IPS DF 6.9 (cell line): ENCODE results near the gene RMDN3.

Experiments used
- DNase-seq: peaks from one replicate; pipeline ENCODE4 v3.0.0-alpha.2; 2013; ENCODE audit warnings: low read depth, low spot score
- H3K27ac ChIP-seq: one replicate; pipeline ENCODE4 v1.5.1; 2013; ENCODE audit warnings: low read length, control low read depth
- H3K27me3 ChIP-seq: 2 replicates; pipeline ENCODE4 v1.6.1; 2013; ENCODE audit warnings: mild to moderate bottlenecking, low read length; ENCODE audit not compliant: control insufficient read depth, insufficient read depth
- H3K36me3 ChIP-seq: 2 replicates; pipeline ENCODE4 v1.6.1; 2013; ENCODE audit warnings: low read length; ENCODE audit not compliant: control insufficient read depth, insufficient read depth
- H3K4me1 ChIP-seq: 2 replicates; pipeline ENCODE4 v1.6.1; 2013; ENCODE audit warnings: low read length; ENCODE audit not compliant: control insufficient read depth, insufficient read depth
- H3K4me3 ChIP-seq: 2 replicates; pipeline ENCODE4 v1.5.1; 2013; ENCODE audit warnings: mild to moderate bottlenecking, low read length
- H3K9me3 ChIP-seq: 2 replicates; pipeline ENCODE4 v1.6.1; 2013; ENCODE audit warnings: low read length, inconsistent platforms; ENCODE audit not compliant: control insufficient read depth, insufficient read depth
- WGBS: extraction: QIAGEN DNeasy Blood & Tissue Kit; methylation state at CpG from one replicate; pipeline ENCODE4 v1.1.7; 2013; ENCODE audit warnings: mixed read lengths, missing lambda C conversion rate; ENCODE audit not compliant: insufficient read length, insufficient coverage; 5-methylcytosine and 5-hydroxymethylcytosine counted together

RMDN3 gene

DNA sequence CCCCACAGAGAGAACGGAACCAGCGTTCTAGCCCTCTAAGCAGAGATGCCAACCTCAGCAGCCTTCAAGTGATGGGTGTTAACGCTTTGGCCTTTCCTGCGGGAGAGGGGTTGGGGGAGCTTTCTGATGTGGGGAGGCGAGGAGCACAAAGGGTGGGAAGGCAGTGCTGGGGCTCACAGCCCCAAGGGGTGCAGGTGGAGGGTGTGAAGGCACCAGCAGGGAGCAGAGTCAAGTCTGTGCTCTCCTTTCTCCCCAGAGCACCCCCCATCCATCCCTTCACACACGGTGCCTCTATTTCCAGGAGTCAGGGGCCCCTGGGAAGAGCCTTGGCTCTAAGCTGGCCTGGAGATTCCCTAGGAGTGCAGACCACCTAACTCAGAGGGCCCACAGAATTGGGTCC lies 18.8 kb upstream of the RMDN3 start:
- H3K36me3 ChIP-seq: peaks cover 10% of the 10 kb centered on the region; the same call in 1 of the 2 replicates

DNA sequence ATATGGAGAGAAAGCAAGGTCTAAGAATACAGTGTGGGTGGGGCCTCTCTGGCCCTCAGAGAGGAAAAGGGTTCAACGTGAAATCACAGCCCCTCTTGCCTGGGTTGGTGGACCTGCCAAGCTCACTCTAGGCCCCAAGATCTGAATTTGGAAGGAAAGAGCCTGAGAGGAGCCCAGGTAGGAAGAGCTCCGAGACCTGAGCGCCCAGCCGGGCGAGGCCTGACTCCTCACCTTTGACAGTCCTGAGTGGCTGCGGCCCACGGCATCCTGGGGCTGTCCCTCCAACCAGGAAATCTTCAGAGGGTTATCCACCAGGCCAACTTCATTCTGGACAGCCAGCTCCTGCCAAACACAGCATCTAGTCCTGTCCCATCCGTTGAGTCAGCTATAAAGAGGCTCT lies 18.4 kb upstream of the RMDN3 start:
- Histone ChIP-seq H3K36me3 (peaks cover 10% of the 10 kb centered on the region; the same call in 1 of the 2 replicates), H3K9me3 (no peaks in the 10 kb centered on the region), H3K4me1 (no peaks in the 10 kb centered on the region), H3K27ac (no peak overlapping the region), H3K4me3 (no peak overlapping the region), H3K27me3 (no peaks in the 10 kb centered on the region)
- no CpG with 5 or more reads among the region's 8 CpGs for WGBS
- no peak for DNase-seq

More for the DNA sequence above, 18.8 kb upstream of the RMDN3 start:
- DNase-seq: no peak
- no peaks in the 10 kb centered on the region for H3K9me3 ChIP-seq
- WGBS: no CpG with 5 or more reads among the region's 6 CpGs
- no peak overlapping the region for H3K4me3 ChIP-seq
- no peak overlapping the region for H3K27ac ChIP-seq
- no peaks in the 10 kb centered on the region for H3K4me1 ChIP-seq
- no peaks in the 10 kb centered on the region for H3K27me3 ChIP-seq

DNA sequence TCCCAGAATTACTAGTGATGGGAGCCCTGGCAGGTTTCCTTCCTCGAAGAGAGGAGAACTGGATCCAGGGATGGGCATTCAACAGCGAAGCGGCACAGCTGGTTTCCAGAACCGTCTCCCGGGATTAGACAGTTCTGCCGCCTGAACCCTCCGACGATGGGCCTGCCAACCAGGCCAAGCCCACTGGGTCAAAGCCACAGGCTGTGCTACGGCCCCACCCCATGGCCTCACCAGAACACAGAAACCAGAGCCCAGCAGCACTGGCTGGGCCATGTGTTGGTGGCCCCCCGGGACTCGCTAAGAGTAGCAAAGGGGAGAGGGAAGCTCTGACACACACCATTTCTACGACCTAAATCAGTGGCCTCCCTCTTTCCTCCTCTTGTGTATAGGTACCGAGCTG lies 17.0 kb upstream of the RMDN3 start:
- DNase-seq: no peak
- H3K27ac ChIP-seq: no peak overlapping the region
- no peak overlapping the region for H3K4me3 ChIP-seq
- H3K36me3 ChIP-seq: peaks cover 10% of the 10 kb centered on the region; the same call in 1 of the 2 replicates
- peaks cover 1% of the 10 kb centered on the region; the same call in 1 of the 2 replicates for H3K4me1 ChIP-seq
- no CpG with 5 or more reads among the region's 13 CpGs for WGBS
- H3K27me3 ChIP-seq: no peaks in the 10 kb centered on the region
- H3K9me3 ChIP-seq: no peaks in the 10 kb centered on the region

DNA sequence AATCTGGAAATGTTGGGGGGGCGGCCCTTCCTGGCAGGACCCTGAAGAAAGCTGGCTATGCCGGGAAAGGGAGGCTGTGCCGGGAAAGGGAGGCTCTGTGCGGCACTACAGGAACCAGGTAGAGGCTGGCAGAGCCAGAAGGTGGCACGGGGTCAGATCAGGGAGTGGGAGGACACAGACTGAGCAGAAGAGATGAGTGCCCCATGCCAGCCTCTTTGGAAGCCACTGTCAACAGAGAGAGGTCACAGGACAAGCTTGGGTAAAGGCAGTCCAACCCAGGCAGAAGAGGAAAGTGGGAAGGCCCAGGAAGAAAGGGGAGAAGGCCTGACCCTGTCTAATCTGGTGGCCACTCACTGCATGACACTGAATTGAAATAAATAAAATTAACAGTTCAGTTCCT lies 16.2 kb upstream of the RMDN3 start:
- no peak for DNase-seq
- H3K9me3 ChIP-seq: no peaks in the 10 kb centered on the region
- no peak overlapping the region for H3K4me3 ChIP-seq
- H3K4me1 ChIP-seq: peaks cover 3% of the 10 kb centered on the region; the same call in 1 of the 2 replicates
- no peaks in the 10 kb centered on the region for H3K27me3 ChIP-seq
- 0 out of 2 replicates have a peak, but pooled peaks cover 6% of the 10 kb centered on the region for H3K36me3 ChIP-seq
- H3K27ac ChIP-seq: no peak overlapping the region
- WGBS: no CpG with 5 or more reads among the region's 5 CpGs

DNA sequence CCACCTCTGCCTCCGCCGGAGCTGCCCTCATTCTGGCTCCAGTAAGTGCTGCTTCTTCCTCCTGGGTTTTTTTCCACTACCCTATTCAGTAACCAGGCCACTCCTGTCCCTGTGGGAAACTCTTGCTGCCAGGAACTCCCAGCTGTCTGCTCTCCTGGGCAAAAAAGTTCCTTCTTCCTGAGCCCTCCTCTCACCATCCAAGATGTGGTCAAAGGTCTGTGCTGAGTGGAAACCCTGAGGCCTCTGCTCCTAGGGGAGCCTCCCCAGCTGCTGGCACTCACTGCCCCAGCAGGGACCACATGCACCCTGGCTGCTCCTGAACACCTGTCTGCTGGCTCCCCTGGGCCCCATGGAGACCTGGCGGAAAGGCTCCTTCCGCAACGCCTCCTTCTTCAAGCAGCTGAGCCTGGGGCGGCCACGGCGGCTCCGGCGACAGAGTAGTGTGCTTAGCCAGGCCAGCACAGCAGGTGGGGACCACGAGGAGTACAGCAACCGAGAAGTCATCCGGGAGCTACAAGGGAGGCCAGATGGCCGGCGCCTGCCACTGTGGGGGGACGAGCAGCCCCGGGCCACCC lies 15.2 kb upstream of the RMDN3 start:
- WGBS: no CpG with 5 or more reads among the region's 17 CpGs
- no peak overlapping the region for H3K27ac ChIP-seq

DNA sequence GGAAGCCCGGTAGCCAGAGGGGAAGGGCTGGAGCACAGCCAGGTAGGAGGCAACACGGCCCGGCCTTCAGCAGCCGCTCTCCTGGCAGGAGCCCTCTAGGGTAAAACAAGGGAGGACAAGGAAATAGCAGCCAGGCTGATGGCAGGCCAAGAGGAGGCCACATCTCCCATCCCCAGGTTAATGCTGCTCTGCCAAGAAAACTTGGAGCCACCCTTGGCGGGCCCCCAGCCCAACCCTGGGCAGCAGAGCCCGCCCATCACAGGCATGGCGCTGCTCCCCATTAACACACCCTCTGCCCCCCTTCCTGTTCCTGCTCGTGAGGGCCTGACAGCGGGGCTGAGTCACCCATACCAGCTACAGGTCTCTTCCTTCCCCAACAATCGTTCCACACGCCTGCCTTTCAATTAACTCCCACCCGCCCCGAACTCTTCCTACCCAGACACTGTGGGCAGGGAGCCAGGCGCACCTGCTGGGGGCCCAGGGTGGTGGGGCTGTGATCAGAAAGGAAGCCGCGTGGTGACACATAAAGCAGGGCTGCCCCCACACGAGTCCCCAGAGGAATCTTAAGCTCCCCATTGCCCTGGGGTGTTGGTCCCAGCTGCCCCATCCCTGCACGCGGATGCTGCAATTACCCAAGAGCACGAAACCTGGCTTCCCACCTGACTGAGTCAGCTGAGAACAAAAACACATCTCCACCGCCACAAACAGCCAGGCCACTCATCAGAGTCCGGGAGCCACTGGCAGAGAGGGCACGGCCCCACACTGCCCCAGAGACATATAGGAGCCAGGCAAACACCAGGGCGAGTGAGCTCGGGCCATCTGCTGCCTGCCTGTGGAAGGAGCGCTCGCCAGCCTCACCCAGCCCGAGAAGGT lies 14.5 kb upstream of the RMDN3 start, which contains the start of gene C15orf62:
C15orf62 (plus strand) TSS at position 707 of the 873 bp plus-strand sequence. CDS start 516 bp downstream, outside the sequence.
- WGBS: 100% methylated on average over 4 of the region's 28 CpGs
- H3K27ac ChIP-seq: no peak within 1 kb of the TSS
- H3K4me1 ChIP-seq: peaks cover 12% of the 10 kb centered on the region
- H3K9me3 ChIP-seq: no peaks in the 10 kb centered on the region
- no peak within 1 kb of the TSS for H3K4me3 ChIP-seq
- H3K27me3 ChIP-seq: no peaks in the 10 kb centered on the region
- no peaks in the 10 kb centered on the region for H3K36me3 ChIP-seq
- no peak for DNase-seq

More for the DNA sequence above, 15.2 kb upstream of the RMDN3 start:
- no peak for DNase-seq
- no peak overlapping the region for H3K4me3 ChIP-seq
- H3K36me3 ChIP-seq: no peaks in the 10 kb centered on the region
- no peaks in the 10 kb centered on the region for H3K9me3 ChIP-seq
- H3K4me1 ChIP-seq: peaks cover 10% of the 10 kb centered on the region
- no peaks in the 10 kb centered on the region for H3K27me3 ChIP-seq

DNA sequence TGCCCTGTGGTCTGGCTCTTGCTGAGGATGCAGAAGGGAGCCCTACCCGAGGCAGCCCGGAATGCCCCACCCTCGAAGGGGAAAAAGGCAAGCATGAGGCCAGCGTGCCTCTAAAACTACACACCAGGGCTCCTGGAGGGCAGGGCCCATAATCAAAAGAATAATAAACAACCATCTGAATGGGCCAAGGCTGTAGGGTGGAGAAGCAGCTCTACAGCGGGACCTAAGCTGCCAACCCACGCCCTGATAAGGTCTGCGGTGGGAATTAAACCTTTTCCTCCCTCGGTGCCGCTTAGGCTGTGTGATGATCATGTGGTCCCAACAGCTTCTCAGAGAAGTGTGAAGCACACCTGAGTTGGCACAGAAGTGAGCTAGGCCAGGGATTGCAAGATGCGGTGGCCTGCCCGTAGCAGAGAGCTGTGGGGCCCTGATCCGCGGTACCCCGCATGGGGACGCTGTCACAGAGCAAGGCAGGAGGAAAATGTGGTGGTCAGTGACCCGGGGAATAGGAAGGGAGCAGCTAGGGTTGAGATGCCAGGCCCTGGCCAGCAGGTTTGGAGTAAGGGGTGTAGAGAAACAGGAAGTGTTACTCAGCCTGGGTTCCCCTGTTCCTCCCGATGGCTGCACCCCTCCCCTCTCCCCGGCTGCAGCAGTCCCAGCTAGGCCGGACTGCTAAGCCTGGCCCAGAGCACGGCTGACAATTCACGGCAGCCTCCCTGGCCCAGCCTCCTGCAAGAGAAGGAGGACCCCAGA lies 13.6 kb upstream of the RMDN3 start:
- no peak overlapping the region for H3K27ac ChIP-seq
- no peaks in the 10 kb centered on the region for H3K9me3 ChIP-seq
- H3K27me3 ChIP-seq: no peaks in the 10 kb centered on the region
- peaks cover 12% of the 10 kb centered on the region for H3K4me1 ChIP-seq
- H3K4me3 ChIP-seq: no peak overlapping the region
- no peaks in the 10 kb centered on the region for H3K36me3 ChIP-seq
- no CpG with 5 or more reads among the region's 21 CpGs for WGBS
- no peak for DNase-seq

DNA sequence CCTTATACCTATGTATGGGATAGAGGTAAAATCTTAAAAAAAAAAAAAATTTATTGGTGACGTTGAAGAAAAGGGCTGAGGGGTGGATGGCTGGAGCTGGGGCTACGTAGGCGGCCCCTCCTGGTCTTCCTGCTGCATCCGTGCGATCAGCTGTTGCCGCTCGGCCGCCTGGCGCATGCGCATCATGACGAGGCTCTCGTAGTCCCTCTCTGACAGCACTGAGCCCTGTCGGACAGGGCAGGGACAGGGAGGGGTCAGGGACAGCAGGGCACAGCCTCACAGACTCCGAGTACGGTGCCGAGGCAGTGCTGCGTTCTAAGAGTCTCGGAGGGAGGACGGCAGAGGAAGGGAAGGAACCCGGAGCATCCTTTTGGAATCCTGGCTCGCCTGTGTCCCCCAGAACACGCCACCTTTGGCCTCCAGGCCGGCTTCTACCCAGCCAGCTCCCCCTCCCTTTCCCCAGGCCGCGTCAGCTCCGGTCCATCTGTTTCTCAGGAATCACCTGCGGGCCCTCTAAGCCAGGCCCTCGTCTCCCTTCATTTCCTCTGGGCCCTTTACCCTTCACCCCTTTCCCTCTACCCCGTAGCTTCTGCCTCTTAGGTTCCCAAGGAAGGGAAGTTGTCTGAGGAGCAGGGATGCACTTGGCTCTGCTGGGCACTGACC lies 12.9 kb upstream of the RMDN3 start:
- no peak for DNase-seq
- Histone ChIP-seq H3K4me1 (peaks cover 13% of the 10 kb centered on the region), H3K27ac (no peak overlapping the region), H3K4me3 (no peak overlapping the region), H3K27me3 (no peaks in the 10 kb centered on the region), H3K36me3 (no peaks in the 10 kb centered on the region), H3K9me3 (no peaks in the 10 kb centered on the region)
- WGBS: no CpG with 5 or more reads among the region's 29 CpGs

DNA sequence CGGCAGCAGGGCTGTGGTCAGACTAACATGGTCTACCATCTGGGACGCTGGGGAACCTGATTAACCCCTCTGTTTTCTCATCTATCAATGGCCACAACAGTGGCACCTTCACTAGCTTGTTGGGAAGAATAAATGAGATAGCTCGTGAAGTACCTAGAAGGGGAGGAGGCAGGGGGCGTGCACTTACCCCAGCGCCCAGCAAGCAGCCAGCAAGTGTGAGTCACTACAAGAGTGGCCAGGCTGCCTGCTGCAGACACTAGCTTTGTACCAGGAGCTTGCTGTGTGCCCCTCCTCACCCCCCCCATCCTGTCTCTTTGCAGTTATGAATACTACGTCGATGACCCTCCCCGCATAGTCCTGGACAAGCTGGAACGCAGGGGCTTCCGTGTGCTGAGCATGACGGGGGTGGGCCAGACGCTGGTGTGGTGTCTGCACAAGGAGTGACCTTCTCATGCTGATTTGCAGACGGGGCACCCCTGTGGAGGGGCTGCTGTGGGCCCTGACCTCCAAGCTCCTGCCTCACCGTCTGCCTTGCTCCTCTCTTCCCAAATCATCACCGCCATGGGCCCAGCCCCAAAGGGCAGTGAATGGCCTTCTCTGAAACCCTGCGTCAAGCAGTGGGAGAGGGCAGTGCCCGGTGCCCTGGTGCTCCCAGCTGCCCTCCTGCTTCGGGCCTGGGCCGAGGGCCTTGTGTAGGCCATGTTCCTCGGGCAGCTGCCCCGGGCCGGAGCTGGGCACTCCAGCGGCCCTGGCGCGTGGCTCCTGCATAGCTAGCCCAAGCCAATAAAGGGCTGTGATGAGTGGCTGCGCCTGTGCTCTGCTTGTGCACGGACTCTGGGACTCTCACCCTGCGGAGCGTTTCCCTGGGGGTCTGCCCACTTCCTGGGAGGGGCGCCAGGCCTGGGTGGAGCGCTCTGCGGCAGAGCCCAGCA lies 12.1 kb upstream of the RMDN3 start:
- Histone ChIP-seq H3K27me3 (no peaks in the 10 kb centered on the region), H3K4me1 (peaks cover 13% of the 10 kb centered on the region), H3K27ac (no peak overlapping the region), H3K4me3 (no peak overlapping the region), H3K36me3 (no peaks in the 10 kb centered on the region), H3K9me3 (no peaks in the 10 kb centered on the region)
- no peak for DNase-seq
- no CpG with 5 or more reads among the region's 32 CpGs for WGBS
